ENCODE measurements around the gene TESMIN. TPM values are rescaled to one million over a fixed set of nuclear protein-coding genes. Genes with fewer than 3 reads are reported as not detected.

The TESMIN gene
- total RNA-seq, 2 donors from 2014 or later, result 14.3 to 20.7 TPM

- no peak for TF ChIP-seq CTCF (IDR thresholded peaks at IDR 0.05)
- no peak for DNase-seq
- intact Hi-C loops (cut with DNase I), result no loop called here
- Histone ChIP-seq H3K9me3 (no peaks in the 10 kb centered on the region), H3K9ac (ENCODE audit: low read depth in 2 of 2, low read length in 2 of 2) (no peak overlapping the region), H3K27ac (no peak overlapping the region), H3K36me3 (no peaks in the 10 kb centered on the region), H3K4me3 (no peak overlapping the region), H3K4me1 (no peaks in the 10 kb centered on the region), H3K27me3 (no peaks in the 10 kb centered on the region)
These were observed 52.3 kb downstream of the TESMIN start for GRCh38 chr11:68698993-68699392.

GRCh38 chr11:68695531-68695930, 55.8 kb downstream of the TESMIN start:
- H3K9ac ChIP-seq (ENCODE audit: low read depth in 2 of 2, low read length in 2 of 2), result no peak overlapping the region
- no peak for TF ChIP-seq CTCF (IDR thresholded peaks at IDR 0.05)
- intact Hi-C loops (cut with DNase I), result no loop called here
- H3K27ac ChIP-seq, result no peak overlapping the region
- DNase-seq, result no peak
- no peak overlapping the region for H3K4me3 ChIP-seq
- H3K4me1 ChIP-seq, result no peaks in the 10 kb centered on the region
- H3K9me3 ChIP-seq, result no peaks in the 10 kb centered on the region
- no peaks in the 10 kb centered on the region for H3K27me3 ChIP-seq
- H3K36me3 ChIP-seq, result no peaks in the 10 kb centered on the region

- no peaks in the 10 kb centered on the region for H3K4me1 ChIP-seq
These were observed 56.7 kb downstream of the TESMIN start for GRCh38 chr11:68694431-68695297.

GRCh38 chr11:68693484-68693882, 57.8 kb downstream of the TESMIN start:
- Histone ChIP-seq H3K27ac (no peak overlapping the region), H3K27me3 (no peaks in the 10 kb centered on the region), H3K4me3 (no peak overlapping the region), H3K4me1 (no peaks in the 10 kb centered on the region), H3K9ac (ENCODE audit: low read depth in 2 of 2, low read length in 2 of 2) (no peak overlapping the region), H3K9me3 (no peaks in the 10 kb centered on the region), H3K36me3 (no peaks in the 10 kb centered on the region)
- no peak for TF ChIP-seq CTCF (IDR thresholded peaks at IDR 0.05)
- intact Hi-C loops (cut with DNase I), result no loop called here
- no peak for DNase-seq

More at GRCh38 chr11:68694431-68695297, 56.7 kb downstream of the TESMIN start:
- DNase-seq, result no peak
- no peaks in the 10 kb centered on the region for H3K9me3 ChIP-seq
- intact Hi-C loops (cut with DNase I), result no loop called here
- no peaks in the 10 kb centered on the region for H3K27me3 ChIP-seq
- no peak overlapping the region for H3K27ac ChIP-seq
- no peaks in the 10 kb centered on the region for H3K36me3 ChIP-seq
- no peak for TF ChIP-seq CTCF (IDR thresholded peaks at IDR 0.05)
- no peak overlapping the region for H3K4me3 ChIP-seq
- H3K9ac ChIP-seq (ENCODE audit: low read depth in 2 of 2, low read length in 2 of 2), result no peak overlapping the region

- intact Hi-C loops (cut with DNase I), result no loop called here
- Histone ChIP-seq H3K4me3 (no peak overlapping the region), H3K27me3 (no peaks in the 10 kb centered on the region), H3K9ac (ENCODE audit: low read depth in 2 of 2, low read length in 2 of 2) (no peak overlapping the region), H3K4me1 (no peaks in the 10 kb centered on the region), H3K9me3 (no peaks in the 10 kb centered on the region), H3K27ac (no peak overlapping the region), H3K36me3 (no peaks in the 10 kb centered on the region)
- no peak for DNase-seq
- no peak for TF ChIP-seq CTCF (IDR thresholded peaks at IDR 0.05)
These were observed 58.3 kb downstream of the TESMIN start for GRCh38 chr11:68692871-68693483.

Data from colonic mucosa (tissue), 4 donors.